Measurements from ENCODE around the gene HMGCR. TPM values are rescaled to one million over a fixed set of nuclear protein-coding genes. Genes with fewer than 3 reads are reported as not detected.

Gene HMGCR
- total RNA-seq, 4 donors from 2014 or later: 9.6 to 17.4 (median 12.6) TPM

DNA sequence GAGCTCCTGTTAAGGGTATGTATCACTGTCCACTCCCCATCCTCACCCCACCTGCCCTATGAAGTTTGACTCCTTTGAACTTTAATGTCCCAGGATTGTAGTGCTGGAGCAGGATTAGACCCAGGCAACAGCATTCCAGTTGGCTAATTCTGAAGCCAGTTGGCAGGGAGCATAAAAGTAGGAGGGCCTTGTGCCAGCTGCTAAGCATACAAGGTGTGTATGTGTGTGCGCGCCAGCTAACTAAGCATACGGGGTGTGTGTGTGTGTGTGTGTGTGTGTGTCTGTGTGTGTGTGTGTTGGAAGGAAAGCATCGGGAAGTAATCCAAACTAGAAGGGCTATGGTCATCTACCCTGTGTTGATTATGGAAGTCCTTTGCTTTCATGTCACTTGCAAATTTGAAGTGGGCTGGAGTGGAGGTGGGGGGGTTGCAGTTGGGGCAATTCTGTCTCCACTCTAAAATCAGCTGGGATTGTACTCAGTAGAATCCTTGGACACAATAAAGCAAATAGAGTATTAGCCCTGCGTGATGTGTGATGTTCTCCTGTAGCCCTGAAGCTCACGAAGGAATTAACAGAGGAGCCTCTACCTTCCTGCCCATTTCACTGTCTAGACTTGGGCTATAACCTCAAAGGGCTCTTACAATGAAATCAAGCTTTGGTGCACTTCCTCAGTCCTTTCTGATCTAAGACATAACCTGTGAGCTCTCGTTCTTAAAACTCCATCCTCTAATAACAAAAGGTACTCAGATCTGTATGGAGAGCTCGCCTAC is 26.9 kb downstream of the HMGCR start:
- no peaks in the 10 kb centered on the region for H3K9me3 ChIP-seq
- H3K4me3 ChIP-seq: no peak overlapping the region
- WGBS: 63% methylated on average over 8 of the region's 8 CpGs
- intact Hi-C loops (cut with DNase I): no loop called here
- TF ChIP-seq EP300 (IDR thresholded peaks at IDR 0.05): no peak
- TF ChIP-seq POLR2AphosphoS5 (IDR thresholded peaks at IDR 0.05): no peak
- TF ChIP-seq, protein P1, sequence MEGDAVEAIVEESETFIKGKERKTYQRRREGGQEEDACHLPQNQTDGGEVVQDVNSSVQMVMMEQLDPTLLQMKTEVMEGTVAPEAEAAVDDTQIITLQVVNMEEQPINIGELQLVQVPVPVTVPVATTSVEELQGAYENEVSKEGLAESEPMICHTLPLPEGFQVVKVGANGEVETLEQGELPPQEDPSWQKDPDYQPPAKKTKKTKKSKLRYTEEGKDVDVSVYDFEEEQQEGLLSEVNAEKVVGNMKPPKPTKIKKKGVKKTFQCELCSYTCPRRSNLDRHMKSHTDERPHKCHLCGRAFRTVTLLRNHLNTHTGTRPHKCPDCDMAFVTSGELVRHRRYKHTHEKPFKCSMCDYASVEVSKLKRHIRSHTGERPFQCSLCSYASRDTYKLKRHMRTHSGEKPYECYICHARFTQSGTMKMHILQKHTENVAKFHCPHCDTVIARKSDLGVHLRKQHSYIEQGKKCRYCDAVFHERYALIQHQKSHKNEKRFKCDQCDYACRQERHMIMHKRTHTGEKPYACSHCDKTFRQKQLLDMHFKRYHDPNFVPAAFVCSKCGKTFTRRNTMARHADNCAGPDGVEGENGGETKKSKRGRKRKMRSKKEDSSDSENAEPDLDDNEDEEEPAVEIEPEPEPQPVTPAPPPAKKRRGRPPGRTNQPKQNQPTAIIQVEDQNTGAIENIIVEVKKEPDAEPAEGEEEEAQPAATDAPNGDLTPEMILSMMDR (IDR thresholded peaks at IDR 0.05): no peak
- no peak for TF ChIP-seq POLR2A (IDR thresholded peaks at IDR 0.05; ENCODE audit: low read depth)
- H3K4me1 ChIP-seq: peaks cover 0 to 13% (median 10%) of the 10 kb centered on the region in 4 donors
- H3K27me3 ChIP-seq: no peaks in the 10 kb centered on the region
- no peak overlapping the region for H3K27ac ChIP-seq (replicated peaks in 1 of 4)
- peaks cover 10 to 31% (median 26%) of the 10 kb centered on the region in 4 donors for H3K36me3 ChIP-seq
- no peak for DNase-seq (ENCODE audit: extremely low spot score)

DNA sequence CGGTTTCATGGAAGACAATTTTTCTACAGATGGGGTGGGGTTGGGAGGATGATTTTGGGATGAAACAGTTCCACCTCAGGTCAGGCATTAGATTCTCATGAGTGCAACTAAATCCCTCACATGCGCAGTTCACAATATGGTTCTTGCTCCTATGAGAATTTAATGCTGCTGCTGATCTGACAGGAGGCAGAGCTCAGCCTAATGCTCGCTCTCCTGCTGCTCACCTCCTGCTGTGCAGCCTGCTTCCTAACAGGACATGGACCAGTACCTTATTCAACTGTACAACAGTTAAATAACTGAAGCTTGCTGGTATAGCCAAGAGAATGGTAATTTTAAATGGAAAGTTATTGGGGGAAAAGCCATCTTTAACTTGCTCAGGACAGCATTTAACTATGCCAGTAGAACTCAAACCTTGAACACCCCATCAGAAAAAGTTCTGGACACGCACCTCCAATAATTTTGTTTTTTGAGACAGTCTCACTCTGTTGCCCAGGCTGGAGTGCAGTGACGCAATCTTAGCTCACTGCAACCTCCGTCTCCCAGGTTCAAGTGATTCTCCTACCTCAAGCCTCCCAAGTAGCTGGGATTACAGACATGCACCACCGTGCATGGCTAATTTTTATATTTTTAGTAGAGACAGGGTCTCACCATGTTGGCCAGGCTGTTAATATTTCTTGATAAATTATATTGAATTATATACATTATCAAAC is 27.7 kb downstream of the HMGCR start:
- TF ChIP-seq POLR2AphosphoS5 (IDR thresholded peaks at IDR 0.05) (no peak), POLR2A (IDR thresholded peaks at IDR 0.05; ENCODE audit: low read depth) (no peak), EP300 (IDR thresholded peaks at IDR 0.05) (no peak)
- TF ChIP-seq, protein P1 (IDR thresholded peaks at IDR 0.05): no peak
- DNase-seq (ENCODE audit: extremely low spot score): no peak
- peaks cover 2 to 23% (median 18%) of the 10 kb centered on the region in 4 donors for H3K36me3 ChIP-seq
- no peak overlapping the region for H3K4me3 ChIP-seq
- H3K4me1 ChIP-seq: peaks cover 0 to 13% (median 10%) of the 10 kb centered on the region in 4 donors
- no peaks in the 10 kb centered on the region for H3K27me3 ChIP-seq
- intact Hi-C loops (cut with DNase I): no loop called here
- H3K27ac ChIP-seq (replicated peaks in 1 of 4): no peak overlapping the region
- WGBS: 90% methylated on average over 7 of the region's 7 CpGs
- H3K9me3 ChIP-seq: no peaks in the 10 kb centered on the region

DNA sequence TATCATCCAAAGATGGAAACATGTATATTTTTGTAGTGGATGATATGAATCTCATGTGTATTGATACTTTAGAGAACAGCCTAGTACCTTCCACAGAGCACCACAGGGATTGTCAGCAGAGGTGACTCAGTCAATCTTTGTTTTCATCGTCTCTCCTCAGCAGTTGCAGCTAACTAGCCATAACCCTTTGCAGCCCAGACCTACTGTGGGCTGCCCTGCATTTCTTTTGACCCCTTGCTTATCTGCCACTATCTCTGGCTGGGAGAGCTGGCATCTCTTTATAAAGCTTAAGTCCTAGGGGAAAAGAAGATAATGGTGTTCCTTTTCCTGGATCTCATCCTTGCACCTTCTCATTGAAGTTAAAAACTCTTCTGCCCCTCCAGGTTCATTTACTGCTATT is 28.7 kb downstream of the HMGCR start:
- WGBS: 46% methylated on average over 1 of the region's 1 CpG
- H3K9me3 ChIP-seq: no peaks in the 10 kb centered on the region
- H3K4me3 ChIP-seq: no peak overlapping the region
- TF ChIP-seq EP300 (IDR thresholded peaks at IDR 0.05) (no peak), POLR2A (IDR thresholded peaks at IDR 0.05; ENCODE audit: low read depth) (no peak), POLR2AphosphoS5 (IDR thresholded peaks at IDR 0.05) (no peak)
- TF ChIP-seq, protein P1 (IDR thresholded peaks at IDR 0.05): no peak
- no peaks in the 10 kb centered on the region for H3K27me3 ChIP-seq
- intact Hi-C loops (cut with DNase I): no loop called here
- peaks cover 0 to 13% (median 8%) of the 10 kb centered on the region in 4 donors for H3K36me3 ChIP-seq
- no peak for DNase-seq (ENCODE audit: extremely low spot score)
- no peak overlapping the region for H3K27ac ChIP-seq (replicated peaks in 1 of 4)
- H3K4me1 ChIP-seq: peaks cover 0 to 13% (median 10%) of the 10 kb centered on the region in 4 donors

DNA sequence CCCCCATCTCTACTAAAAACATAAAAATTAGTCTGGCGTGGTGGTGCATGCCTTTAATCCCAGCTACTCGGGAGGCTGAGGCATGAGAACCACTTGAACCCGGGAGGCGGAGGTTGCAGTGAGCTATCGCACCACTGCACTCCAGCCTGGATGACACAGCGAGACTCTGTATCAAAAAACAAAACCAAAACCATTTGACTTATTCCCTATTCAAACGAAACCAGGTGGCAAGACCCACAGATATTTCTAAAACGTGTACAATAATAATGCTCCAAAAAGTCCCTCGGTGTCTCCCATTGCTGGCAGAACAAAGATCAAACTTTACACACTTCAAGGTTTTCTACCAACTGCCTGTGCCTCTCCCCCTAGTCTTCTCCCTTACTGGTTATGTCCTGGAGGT is 29.8 kb downstream of the HMGCR start:
- Histone ChIP-seq H3K9me3 (no peaks in the 10 kb centered on the region), H3K4me1 (peaks cover 0 to 13% (median 10%) of the 10 kb centered on the region in 4 donors), H3K36me3 (peaks cover 0 to 4% (median under 1%) of the 10 kb centered on the region in 4 donors), H3K27ac (replicated peaks in 1 of 4) (no peak overlapping the region), H3K4me3 (no peak overlapping the region), H3K27me3 (no peaks in the 10 kb centered on the region)
- no peak for DNase-seq (ENCODE audit: extremely low spot score)
- TF ChIP-seq, protein P1 (IDR thresholded peaks at IDR 0.05): no peak
- TF ChIP-seq POLR2AphosphoS5 (IDR thresholded peaks at IDR 0.05): no peak
- TF ChIP-seq POLR2A (IDR thresholded peaks at IDR 0.05; ENCODE audit: low read depth): no peak
- no peak for TF ChIP-seq EP300 (IDR thresholded peaks at IDR 0.05)
- 89% methylated on average over 9 of the region's 9 CpGs for WGBS
- intact Hi-C loops (cut with DNase I): no loop called here

All from esophagus muscularis mucosa (tissue), 4 donors.